GM18499 (cell line): ENCODE measurements around the gene KLHL15.
A peak's percentile ranks its signal among the peaks of the same experiment; 100 is the strongest.
"Not testable (repeated sequence)": the region's sequence is repeated elsewhere in the genome, so short reads cannot be mapped to it uniquely, and the experiment has no call there.

Source experiments
- ATAC-seq: cut with Tn5 transposase; IDR thresholded peaks from one replicate; pipeline ENCODE4 v1.9.1; 2021; ENCODE audit warnings: moderate number of reproducible peaks; ENCODE audit not compliant: insufficient read depth, unreplicated experiment

The KLHL15 gene

DNA sequence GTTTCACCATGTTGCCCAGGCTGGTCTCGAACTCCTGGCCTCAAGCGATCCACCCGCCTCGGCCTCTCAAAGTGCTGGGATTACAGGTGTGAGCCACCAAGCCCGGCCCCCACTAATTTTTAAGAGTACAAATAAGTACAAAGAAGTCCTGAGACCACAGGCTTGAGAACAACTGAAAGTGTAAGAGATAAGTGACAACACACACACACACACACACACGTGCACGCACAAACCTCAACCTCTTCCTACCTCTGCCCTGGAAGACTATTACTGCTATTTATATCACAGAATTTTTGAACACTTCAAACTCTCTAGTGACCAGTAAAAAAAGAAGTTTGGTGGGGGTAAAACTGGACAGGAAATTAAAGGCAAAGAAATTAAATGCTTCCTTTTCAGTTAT, 7.5 kb downstream of the KLHL15 start:
- no peak for ATAC-seq

DNA sequence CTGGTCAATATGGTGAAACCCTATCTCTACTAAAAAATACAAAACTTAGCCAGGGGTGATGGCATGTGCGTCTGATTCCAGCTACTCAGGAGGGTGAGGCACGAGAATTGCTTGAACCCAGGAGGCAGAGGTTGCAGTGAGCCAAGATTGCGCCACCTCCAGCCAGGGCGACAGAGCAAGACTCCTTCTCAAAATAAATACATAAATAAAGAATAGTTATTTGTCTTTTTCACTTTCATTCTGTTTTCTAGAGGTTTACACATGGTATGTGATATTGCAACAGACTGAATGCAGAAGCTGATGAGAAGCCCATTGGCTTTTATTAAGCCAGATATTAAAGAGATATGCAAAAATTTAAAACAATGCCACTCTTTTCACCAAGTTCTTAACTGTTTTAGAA, 8.2 kb downstream of the KLHL15 start:
- no peak for ATAC-seq

DNA sequence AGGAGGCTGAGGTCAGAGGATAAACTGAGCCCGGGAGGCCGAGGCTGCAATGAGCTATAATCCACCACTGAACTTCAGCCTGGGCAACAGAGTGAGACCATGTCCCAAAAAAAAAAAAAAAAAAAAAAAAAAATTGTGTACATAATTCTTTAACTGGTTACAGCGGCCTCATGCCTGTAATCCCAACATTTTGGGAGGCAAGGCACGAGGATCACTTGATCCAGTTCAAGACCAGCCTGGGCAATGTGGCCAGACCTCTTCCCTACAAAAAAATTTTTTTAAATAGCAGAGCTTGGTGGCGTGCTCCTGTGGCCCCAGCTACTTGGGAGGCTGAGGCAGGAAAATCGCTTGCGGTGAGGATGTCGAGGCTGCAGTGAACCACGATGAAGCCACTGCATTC, 9.3 kb downstream of the KLHL15 start:
- no peak for ATAC-seq

DNA sequence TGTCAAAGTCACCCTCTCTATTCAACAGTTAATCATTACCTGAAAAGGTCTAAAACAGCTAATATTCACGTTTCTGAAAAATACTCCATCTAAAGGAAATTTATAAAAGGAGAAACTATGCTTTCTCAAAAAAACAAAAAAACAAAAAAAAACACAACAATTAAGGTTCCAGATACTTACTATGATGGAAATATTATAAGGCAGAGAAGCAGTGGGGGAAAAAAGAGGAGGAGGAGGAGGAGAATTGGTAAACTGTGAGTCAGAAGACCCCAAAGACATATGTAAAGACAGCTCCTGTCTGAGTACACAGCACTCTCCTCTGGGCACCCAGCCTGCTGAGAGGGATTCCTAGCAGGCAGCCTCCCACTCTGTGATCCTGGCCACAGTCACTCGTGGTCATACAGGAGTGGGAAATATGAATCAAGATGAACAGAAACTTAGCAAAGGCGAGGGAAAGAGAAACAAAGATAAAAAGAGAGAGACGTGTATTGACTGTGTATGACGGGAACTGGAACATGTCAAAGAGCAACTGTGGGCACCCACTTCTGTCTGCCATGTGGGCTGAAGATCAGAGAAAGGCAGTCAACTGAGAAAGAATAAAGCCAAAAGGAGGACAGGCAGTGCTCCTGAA, 12.5 kb downstream of the KLHL15 start:
- peak; percentile 60 for ATAC-seq

DNA sequence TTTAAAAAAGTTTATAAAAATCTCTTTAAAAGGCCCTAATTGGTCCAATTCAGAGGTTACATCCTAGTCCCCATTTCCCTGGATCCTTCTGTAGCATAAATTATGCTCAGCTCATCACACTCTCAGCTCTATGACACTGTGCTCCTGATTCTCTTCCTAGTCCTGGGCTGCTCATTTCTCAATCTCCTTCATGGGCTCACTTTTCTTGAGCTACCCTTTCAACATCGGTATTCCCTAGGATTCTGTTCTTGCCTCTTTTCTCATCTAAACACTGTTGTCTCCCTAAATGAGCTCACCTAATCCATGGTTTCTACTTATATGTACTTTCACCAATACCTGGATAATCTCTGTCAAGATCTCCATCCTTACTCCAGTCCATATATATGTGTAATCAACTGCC, 14.7 kb downstream of the KLHL15 start:
- no peak for ATAC-seq

DNA sequence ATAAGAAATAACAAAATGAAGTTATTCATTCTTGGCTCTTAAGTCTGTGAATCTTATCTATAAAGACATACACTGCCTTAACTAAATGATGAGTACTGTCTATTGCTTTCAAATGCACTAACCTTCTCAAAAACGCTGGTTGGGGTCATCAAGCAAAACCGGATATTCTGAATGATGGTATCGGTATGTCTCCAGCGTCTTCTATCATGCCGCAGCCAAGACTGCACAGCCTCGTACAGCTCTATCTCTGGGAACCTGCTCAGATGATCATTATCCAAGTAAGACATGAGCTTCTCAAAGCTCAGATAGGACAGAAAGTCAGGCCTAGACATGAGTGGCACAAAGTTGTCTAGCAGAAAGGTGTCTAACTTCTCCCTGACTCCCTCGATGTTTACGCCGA, 21.1 kb downstream of the KLHL15 start:
- no peak for ATAC-seq

DNA sequence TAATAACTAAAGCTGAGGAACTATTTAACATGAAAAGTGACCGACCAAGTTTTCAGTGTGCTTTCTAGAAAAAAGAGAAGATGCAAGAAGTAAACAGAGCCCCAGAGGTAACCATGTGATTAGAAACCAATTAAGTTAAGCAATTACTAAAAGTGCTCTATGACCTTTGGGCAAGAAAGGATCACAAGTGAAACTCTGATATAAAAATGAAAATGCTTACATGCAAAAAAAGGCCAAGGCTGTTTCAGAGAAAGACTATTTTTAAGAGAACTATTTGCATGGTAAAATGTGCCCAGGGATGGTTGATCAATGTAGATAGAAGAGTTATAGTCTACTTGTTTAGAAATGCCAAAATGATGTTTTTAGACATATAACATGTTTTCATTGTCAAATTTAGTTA, 22.0 kb downstream of the KLHL15 start:
- ATAC-seq: no peak

DNA sequence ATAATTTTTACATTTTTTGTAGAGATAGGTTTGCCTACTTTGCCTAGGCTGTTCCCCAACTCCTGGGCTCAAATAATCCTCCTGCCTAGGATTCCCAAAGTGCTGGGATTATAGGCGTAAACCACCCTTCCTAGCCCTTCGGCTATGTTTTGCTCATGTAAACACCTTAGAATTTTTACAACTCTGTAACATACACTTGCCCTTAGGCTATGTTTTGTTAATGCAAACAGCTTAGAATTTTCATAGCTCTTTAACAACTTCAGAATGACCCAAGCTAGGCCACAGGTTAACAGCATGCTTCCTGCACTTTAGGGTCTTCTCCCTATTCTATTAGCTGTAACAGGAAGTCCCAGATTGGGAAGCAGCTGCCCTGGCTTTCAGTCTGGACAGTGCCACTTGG, 24.2 kb downstream of the KLHL15 start:
- ATAC-seq: no peak

DNA sequence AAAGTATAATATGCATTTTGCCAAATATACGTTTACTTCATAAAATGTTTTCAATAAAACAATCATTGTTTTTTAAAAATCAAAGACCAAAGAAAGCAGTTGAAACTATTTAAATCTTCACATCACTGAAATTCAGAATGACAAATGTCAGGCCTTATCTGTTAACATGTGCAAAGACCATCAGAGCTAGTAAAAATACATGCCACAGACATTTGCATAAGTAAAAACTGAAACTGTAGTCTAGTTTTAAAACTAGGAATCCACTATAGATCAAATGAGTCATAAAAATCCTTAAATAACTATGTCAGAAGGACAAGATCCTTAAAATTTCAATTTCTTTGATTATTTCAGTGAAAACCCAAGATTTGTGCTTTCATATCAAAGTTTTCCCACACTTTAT, 24.8 kb downstream of the KLHL15 start:
- no peak for ATAC-seq

DNA sequence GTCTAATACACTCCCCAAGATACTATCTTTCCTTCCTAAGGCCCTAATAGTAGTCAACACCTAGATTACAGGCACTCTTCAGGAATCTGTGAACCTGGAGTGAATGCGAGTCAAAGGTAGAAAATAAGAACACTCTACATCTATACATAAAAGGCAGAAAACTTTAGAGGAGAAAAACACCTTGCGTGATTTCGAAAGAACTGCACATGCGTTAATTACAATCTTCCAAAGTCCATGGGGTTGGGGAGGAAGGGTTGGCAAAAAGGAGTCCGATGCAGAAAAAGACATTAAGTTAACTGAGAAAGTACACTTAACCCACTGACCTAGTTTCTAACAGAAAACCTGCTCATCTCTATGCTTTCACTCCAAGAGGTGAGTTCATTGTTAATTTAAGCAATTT, 27.3 kb downstream of the KLHL15 start:
- ATAC-seq: no peak

DNA sequence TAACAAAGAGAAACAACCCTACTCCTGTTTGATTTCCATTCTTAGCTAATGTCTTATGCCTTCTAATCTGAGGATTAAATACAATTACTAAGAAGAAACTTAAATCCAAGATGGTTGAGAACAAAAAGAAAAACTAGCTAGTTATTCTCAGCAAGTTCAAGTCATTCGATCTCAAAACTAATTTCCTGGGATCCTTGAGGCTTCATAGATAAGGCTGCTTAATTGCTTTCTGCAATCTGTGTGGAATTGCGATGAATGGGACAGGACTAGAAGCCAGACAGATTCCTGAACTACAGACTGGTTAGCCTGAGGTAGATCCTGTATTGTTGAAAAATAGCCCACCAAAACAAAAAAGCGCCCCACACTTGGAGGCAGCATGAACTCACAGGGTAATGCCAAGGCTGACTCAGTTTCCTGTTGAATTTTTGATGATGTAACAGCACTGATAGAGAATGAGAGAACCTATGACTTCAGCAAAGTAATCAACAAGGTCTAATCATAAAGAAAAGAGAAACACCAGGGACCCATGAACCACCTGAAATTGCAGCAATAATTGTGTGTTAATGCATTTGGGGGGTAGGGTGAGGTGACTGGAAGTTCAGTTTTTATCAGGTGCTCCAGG, 33.9 kb downstream of the KLHL15 start:
- ATAC-seq: no peak

DNA sequence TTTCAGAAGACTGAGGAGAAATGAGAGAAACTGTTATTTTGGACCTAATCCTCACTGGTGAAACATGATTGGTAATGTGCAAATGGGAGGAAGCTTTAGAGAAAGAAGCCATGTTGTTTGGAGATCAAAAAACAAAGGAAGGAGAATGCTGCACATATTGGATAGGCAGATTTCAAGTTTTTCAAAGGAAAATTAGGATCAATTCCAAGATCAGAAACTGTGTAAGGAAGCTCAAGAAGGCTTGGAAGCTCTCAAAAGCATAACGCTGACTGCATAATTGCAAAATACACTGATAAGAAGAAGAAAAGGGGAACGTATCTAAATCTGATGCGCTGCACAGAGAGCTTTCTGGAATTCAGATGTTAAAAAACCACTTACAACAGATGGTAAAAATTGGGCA, 34.6 kb downstream of the KLHL15 start:
- ATAC-seq: no peak

DNA sequence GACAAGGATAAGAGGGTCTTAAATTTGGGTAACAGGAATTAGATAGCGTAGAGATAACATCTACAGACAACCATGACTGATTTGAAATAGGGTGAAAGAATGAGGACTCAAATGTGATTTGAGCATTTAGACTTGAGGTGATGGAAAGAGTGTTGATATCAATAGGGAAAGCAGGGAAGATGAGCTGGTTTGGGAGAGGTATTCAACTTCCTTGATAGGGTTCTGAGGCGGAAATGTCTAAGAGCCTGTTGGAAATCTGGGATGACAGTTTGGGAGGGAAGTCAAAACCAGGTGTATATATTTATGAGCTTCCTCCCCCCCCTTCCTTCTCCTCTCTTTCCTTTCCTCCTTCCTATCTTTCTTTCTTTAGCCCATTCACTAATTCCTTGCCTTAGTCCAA, 36.5 kb downstream of the KLHL15 start:
- no peak for ATAC-seq

DNA sequence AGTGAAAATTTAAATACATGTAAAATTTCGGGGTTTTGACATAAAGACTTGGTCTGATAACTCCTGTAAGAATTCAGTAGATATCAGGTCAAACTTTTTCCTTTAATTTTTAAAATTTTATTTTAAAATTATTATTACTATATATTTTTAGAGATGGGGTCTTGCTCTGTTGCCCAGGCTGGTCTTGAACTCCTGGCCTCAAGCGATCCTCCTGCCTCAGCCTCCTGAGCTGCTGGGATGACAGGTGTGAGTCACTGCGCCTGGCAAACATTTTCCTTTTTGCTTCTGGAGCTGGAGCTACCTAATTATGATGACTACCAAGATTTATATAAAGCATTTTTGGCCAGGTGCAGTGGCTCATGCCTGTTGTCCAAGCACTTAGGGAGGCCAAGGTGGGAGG, 37.3 kb downstream of the KLHL15 start:
- ATAC-seq: no peak

DNA sequence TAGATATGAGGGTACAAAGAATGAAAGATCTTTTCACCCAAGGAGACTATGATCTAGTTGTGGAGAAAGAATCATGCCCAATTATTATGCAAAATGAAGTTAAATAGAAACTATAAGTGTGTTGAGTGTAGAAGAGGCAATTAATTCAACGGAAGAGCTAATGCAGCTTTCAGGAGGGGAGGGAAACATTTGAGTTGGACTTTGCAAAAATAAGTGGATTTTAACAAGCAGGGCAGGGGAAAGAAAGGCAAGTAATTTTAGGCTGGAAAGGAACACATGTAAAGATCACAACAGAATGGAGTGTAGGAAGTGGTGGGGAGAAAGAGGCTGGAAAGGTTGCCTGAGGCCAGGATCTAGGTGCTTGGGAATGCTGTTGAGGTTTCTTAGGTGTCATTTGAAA, 44.1 kb downstream of the KLHL15 start:
- no peak for ATAC-seq

DNA sequence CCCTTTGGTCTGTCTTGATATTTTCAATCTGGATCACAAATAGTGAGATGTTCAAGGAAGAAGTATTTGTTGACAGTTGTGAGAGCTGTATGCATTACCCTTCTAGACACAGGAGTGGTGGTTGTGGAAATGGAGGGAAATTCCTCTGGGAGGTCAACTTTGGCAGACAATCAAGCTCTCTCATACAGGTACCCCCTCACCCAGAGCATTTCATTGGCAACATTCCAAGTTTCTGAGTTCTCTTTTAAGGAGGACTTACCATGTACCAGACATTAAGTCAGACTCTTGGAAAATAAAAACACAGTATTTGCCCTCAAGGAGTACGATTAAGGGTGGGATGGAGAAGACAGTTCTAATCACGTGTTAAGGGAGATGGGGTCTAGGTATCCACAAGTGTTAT, 45.3 kb downstream of the KLHL15 start:
- no peak for ATAC-seq

DNA sequence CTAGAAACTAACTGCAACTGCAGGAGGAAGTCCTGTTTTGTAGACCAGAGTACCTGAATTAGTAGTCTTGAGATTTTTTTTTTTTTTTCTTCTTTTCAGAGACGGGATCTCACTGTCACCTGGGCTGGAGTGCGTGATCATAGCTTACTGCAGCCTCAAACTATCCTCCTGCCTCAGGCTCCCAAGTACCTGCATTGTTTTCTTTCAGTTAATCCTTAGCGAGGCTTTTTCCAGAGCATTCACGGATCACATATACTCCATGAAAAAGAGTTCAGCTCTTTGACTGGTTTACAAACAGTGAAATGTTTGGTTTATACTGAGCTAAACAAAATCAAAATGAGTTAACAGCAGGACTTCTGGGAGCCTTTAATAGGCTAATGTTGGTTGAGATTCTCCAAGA, 45.8 kb downstream of the KLHL15 start:
- no peak for ATAC-seq

DNA sequence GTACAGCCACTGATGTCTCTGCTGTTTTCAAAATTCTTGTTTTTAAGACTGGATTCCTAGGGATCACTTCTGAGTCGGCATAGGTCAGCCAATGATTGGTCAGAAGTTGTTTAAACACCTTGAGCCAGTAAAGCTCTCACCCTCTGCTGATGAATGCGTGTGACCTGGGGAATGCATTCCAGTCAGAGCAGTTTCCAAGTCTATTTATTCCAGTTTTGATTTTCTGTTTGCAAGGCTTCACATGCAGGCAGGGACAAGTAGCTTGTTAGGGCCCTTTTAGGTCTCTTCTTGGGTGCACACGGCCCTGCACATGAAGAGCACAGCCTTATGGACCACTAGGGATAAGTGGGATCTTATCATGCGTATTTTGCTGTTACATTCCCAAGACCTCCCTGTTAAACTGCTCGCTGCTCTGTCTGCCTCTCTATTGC, 47.0 kb downstream of the KLHL15 start:
- ATAC-seq: no peak

DNA sequence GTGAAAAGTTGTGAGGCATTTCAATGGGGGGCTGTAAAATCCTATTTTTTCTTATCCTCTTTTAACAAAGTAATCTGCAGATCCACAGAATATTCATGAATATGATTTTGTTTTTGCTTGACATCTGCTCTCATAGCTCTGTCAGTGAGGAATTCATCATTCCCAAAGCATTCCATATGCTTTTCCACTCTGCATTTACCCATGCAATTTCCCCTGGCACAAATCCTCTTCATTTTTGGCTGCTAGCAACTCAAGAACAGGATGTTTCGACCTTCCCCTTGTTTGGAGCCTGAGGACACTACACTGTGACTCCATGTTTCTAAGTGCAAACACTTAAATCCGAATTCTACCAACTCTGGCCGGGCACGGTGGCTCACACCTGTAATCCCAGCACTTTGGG, 48.5 kb downstream of the KLHL15 start:
- ATAC-seq: no peak

DNA sequence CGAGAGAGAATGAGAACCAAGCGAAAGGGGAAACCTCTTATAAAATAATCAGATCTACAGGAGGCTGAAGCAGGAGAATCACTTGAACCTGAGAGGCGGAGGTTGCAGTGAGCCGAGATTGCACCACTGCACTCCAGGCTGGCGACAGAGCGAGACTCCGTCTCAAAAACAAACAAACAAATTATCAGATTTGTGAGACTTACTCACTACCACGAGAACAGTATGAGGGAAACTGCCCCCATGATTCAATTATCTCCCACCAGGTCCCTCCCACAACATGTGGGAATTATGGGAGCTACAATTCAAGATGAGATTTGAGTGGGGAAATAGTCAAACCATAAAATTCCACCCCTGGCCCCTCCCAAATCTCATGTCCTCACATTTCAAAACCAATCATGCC, 61.4 kb downstream of the KLHL15 start:
- ATAC-seq: not testable (repeated sequence)

DNA sequence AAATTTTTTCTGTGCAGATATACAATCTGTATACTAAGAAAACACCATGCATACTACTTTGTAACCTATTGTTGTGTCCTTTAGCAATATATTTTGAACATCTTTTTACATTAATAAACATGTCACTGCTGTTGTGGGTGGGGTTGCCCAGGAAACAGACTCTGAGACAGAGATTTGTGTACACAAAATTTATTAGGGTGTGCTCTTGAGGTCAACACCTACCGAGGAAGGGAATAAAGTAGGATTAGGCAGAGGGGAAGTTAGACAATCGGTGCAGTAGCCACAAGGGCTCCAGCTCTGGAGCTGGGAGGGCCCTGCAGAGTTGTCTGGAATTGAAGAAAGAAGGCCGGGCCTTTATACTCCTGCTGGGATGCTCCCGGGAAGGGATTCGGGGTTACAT, 62.8 kb downstream of the KLHL15 start:
- ATAC-seq: no peak

DNA sequence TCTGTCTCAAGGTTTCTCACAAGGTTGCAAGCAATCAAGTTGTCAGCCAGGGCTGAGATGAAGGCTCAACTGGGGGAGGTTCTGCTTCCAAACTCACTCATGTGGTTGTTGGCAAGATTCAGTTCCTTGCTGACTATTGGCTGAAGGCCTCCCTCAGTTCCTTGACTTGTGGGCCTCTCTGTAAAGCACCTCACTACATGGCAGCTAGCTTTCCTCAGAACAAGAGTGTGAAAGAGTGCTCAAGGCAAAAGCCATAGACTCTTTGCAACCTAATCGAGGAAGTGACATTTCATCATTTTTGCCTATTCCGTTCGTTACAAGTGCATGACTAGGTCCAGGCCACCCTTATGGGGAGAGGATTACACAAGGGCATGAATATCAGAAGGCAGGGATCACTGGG, 67.2 kb downstream of the KLHL15 start:
- no peak for ATAC-seq

DNA sequence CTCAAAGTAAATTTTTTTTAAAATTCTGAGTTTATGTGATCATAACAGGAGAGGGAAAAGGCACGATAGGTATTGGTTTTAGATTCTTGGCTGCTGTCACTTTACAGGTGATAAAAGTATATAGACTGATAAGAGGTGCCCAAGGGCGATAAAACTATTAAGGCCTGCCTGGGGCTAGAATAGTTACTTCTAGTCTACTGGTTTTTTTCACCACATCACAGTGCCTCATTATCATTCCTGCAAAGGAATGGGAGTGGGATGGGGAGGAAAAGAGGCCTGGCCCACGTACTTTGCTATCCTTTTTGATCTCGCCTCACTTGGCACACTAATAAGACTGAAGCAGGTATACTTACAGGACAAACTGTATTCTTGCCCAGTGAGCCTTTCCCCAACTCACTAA, 72.6 kb downstream of the KLHL15 start:
- no peak for ATAC-seq
